Uterus (tissue), 4 donors: ENCODE data around the gene MAP3K7CL. TPM values are rescaled to one million over a fixed set of nuclear protein-coding genes. Genes with fewer than 3 reads are reported as not detected.

Experiments used
- DNase-seq, 2 donors: peaks; one replicate each; pipeline ENCODE4 v3.0.0-alpha.2; 2019 to 2020
- H3K27ac ChIP-seq, 2 donors: fragments of 200-600 bp; sonication (generic); 1 replicate in 1 of 2; 2 replicates in 1 of 2; pipeline ENCODE4 v1.5.1; 2016 to 2018
- H3K27me3 ChIP-seq, 2 donors: fragments of 200-600 bp; sonication (generic); one replicate each; pipeline ENCODE4 v1.5.1; 2018 to 2019; ENCODE audit warnings: control low read depth in 1 of 2
- H3K36me3 ChIP-seq, 2 donors: fragments of 200-600 bp; sonication (generic); one replicate each; pipeline ENCODE4 v1.5.1; 2019; ENCODE audit warnings: control low read depth in 1 of 2
- H3K4me1 ChIP-seq, 2 donors: fragments of 200-600 bp; sonication (generic); one replicate each; pipeline ENCODE4 v1.5.1; 2018 to 2019; ENCODE audit warnings: control low read depth in 1 of 2
- H3K4me3 ChIP-seq, 2 donors: fragments of 200-600 bp; sonication (generic); 1 replicate in 1 of 2; 2 replicates in 1 of 2; pipeline ENCODE4 v1.5.1; 2018 to 2019; ENCODE audit warnings: mild to moderate bottlenecking in 1 of 2
- H3K9me3 ChIP-seq, 2 donors: fragments of 200-600 bp; sonication (generic); one replicate each; pipeline ENCODE4 v1.5.1; 2019; ENCODE audit warnings: control low read depth in 1 of 2
- POLR2A ChIP-seq, 2 donors: fragments of 450-650 bp; IDR thresholded peaks; one replicate each; pipeline ENCODE4 v1.6.1; 2016; ENCODE audit warnings: antibody characterized with exemption in 2 of 2, mild to moderate bottlenecking in 1 of 2, moderate library complexity in 1 of 2
- intact Hi-C: fragments of 100-400 bp; cut with DNase I; formaldehyde crosslinking; loops from one replicate; pipeline ENCODE4 v1.15.1; 2023; ENCODE audit warnings: low total_unique reads
- total RNA-seq, 4 donors: library from RNA; depleted of rRNA in 3 of 4; stranded (reverse); fragments of >200 nt in 3 of 4; gene quantifications; one replicate each; pipeline versions ENCODE4 v1.1.0 to v1.2.4, GENCODE V29; 2014 to 2023
- TF ChIP-seq, protein P1 (sequence below), 4 experiments: fragments of 200-600 bp in 2 of 4; fragments of 450-650 bp in 2 of 4; sonication (generic) in 2 of 4; IDR thresholded peaks; one replicate each; pipeline ENCODE4 v1.5.1; 2016 to 2019; ENCODE audit warnings: antibody characterized with exemption in 4 of 4, mild to moderate bottlenecking in 2 of 4, moderate library complexity in 1 of 4
- donor health status: DM: yes; HTN: yes; CAD: no.

Gene MAP3K7CL
- total RNA-seq, 4 donors from 2014 or later: 2.3 to 7.3 (median 5.5) TPM

DNA sequence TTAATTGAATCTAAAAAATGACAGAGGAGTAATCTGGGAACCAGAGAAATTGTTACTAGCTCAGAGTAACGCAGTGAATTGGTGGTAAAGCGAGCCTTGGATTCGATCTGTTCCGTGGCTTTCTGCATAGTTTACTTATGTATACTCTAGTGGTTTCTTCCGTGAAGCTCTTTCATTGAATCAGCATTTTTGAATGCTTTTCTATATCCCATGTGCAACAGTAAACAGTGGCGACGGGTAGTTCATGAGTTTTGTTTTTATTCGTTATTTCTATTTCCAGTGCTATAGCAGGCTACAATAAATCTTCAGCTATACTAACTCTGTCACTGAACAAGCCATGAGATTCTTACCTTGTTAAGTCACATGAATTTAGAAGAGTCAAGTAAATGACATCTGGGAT is 14.5 kb upstream of the MAP3K7CL start:
- no peak overlapping the region for H3K4me3 ChIP-seq
- H3K27ac ChIP-seq: no peak overlapping the region
- H3K36me3 ChIP-seq: no peaks in the 10 kb centered on the region
- DNase-seq: no peak
- H3K27me3 ChIP-seq: no peaks in the 10 kb centered on the region
- intact Hi-C loops: no loop called here
- H3K4me1 ChIP-seq: no peaks in the 10 kb centered on the region
- no peaks in the 10 kb centered on the region for H3K9me3 ChIP-seq
- no peak for TF ChIP-seq POLR2A (IDR thresholded peaks at IDR 0.05)
- TF ChIP-seq, protein P1, sequence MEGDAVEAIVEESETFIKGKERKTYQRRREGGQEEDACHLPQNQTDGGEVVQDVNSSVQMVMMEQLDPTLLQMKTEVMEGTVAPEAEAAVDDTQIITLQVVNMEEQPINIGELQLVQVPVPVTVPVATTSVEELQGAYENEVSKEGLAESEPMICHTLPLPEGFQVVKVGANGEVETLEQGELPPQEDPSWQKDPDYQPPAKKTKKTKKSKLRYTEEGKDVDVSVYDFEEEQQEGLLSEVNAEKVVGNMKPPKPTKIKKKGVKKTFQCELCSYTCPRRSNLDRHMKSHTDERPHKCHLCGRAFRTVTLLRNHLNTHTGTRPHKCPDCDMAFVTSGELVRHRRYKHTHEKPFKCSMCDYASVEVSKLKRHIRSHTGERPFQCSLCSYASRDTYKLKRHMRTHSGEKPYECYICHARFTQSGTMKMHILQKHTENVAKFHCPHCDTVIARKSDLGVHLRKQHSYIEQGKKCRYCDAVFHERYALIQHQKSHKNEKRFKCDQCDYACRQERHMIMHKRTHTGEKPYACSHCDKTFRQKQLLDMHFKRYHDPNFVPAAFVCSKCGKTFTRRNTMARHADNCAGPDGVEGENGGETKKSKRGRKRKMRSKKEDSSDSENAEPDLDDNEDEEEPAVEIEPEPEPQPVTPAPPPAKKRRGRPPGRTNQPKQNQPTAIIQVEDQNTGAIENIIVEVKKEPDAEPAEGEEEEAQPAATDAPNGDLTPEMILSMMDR (IDR thresholded peaks at IDR 0.05): no peak

- TF ChIP-seq, protein P1 (IDR thresholded peaks at IDR 0.05): no peak
- TF ChIP-seq POLR2A (IDR thresholded peaks at IDR 0.05): no peak
- Histone ChIP-seq H3K4me1 (no peaks in the 10 kb centered on the region), H3K9me3 (no peaks in the 10 kb centered on the region), H3K27me3 (no peaks in the 10 kb centered on the region), H3K36me3 (no peaks in the 10 kb centered on the region), H3K27ac (no peak overlapping the region), H3K4me3 (no peak overlapping the region)
- no peak for DNase-seq
- intact Hi-C loops: no loop called here
Measured at GRCh38 chr21:29117372-29117955, 13.0 kb upstream of the MAP3K7CL start.

- TF ChIP-seq POLR2A (IDR thresholded peaks at IDR 0.05): no peak
- Histone ChIP-seq H3K36me3 (no peaks in the 10 kb centered on the region), H3K4me1 (no peaks in the 10 kb centered on the region), H3K4me3 (no peak overlapping the region), H3K27me3 (no peaks in the 10 kb centered on the region), H3K9me3 (no peaks in the 10 kb centered on the region), H3K27ac (no peak overlapping the region)
- DNase-seq: no peak
- intact Hi-C loops: no loop called here
Measured at GRCh38 chr21:29121759-29122158, 8.7 kb upstream of the MAP3K7CL start.

DNA sequence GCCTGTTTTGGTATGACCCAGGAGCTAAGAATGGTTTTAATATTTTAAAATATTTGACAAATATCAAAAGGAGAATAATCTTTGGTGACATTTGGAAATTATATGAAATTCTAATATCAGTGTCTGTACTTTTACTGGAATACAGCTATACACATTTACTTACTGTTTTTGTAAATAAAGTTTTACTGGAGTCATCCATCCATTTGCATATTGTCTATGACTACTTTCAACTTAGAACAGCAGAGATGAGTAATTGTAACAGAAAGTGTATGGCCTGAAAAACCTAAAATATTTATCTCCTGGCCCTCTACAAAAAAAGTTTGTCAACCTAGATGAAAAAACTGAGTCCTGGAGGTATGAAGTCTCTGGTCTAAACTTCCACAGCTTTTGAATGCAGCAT is 5.8 kb upstream of the MAP3K7CL start:
- no peaks in the 10 kb centered on the region for H3K4me1 ChIP-seq
- no peak overlapping the region for H3K27ac ChIP-seq
- no peak for TF ChIP-seq POLR2A (IDR thresholded peaks at IDR 0.05)
- TF ChIP-seq, protein P1 (IDR thresholded peaks at IDR 0.05): no peak
- no peak overlapping the region for H3K4me3 ChIP-seq
- DNase-seq: no peak
- no peaks in the 10 kb centered on the region for H3K36me3 ChIP-seq
- H3K27me3 ChIP-seq: no peaks in the 10 kb centered on the region
- intact Hi-C loops: no loop called here
- H3K9me3 ChIP-seq: no peaks in the 10 kb centered on the region

- intact Hi-C loops: no loop called here
- no peaks in the 10 kb centered on the region for H3K4me1 ChIP-seq
- no peaks in the 10 kb centered on the region for H3K36me3 ChIP-seq
- H3K27ac ChIP-seq: no peak overlapping the region
- TF ChIP-seq, protein P1 (IDR thresholded peaks at IDR 0.05): no peak
- TF ChIP-seq POLR2A (IDR thresholded peaks at IDR 0.05): no peak
- no peak overlapping the region for H3K4me3 ChIP-seq
- DNase-seq: no peak
- H3K9me3 ChIP-seq: no peaks in the 10 kb centered on the region
- H3K27me3 ChIP-seq: no peaks in the 10 kb centered on the region
Measured at GRCh38 chr21:29125191-29125590, 5.3 kb upstream of the MAP3K7CL start.

DNA sequence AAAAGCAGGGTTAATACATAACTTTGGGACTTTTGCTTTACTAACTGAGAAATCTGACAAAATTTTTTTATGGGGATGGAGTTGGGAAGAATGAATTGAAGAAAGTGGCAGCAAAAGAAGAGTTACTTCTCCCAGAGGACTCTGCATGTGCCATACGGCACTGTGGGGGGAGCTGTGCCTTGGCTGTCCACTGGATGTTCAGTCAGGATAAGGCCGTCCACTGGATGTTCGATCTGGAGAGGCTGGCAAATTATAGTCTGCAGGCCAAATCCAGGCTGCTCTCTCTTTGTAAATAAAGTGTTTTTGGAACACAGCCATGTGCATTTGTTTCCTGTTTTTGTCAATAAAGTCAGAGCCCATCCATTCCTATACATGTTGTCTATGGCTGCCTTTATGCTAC is 4.5 kb upstream of the MAP3K7CL start:
- H3K4me3 ChIP-seq: no peak overlapping the region
- TF ChIP-seq POLR2A (IDR thresholded peaks at IDR 0.05): no peak
- TF ChIP-seq, protein P1 (IDR thresholded peaks at IDR 0.05): no peak
- intact Hi-C loops: no loop called here
- no peaks in the 10 kb centered on the region for H3K9me3 ChIP-seq
- H3K27ac ChIP-seq: no peak overlapping the region
- H3K27me3 ChIP-seq: no peaks in the 10 kb centered on the region
- no peak for DNase-seq
- H3K4me1 ChIP-seq: no peaks in the 10 kb centered on the region
- H3K36me3 ChIP-seq: no peaks in the 10 kb centered on the region
